OCI-LY7 (cell line): Measurements from ENCODE around the gene CDC20B. TPM values are rescaled to one million over a fixed set of nuclear protein-coding genes. Genes with fewer than 3 reads are reported as not detected.

Experiments used
- BruUV-seq: library from RNA; stranded (reverse); fragments of 400-500 nt; replicated peaks from 2 replicates; lab custom pipeline; 2021; lab: Mats Ljungman, UMichigan
- CTCF ChIA-PET: fragments of 300-600 bp; sonication (Branson Sonifier 250); formaldehyde crosslinking; loops from one replicate; lab custom pipeline; 2022; ENCODE audit warnings: antibody characterized with exemption; ENCODE audit not compliant: unreplicated experiment; lab: Charles Lee
- POLR2A ChIA-PET: fragments of 300-600 bp; sonication (Branson Sonifier 250); formaldehyde crosslinking; loops from one replicate; lab custom pipeline; 2022; ENCODE audit warnings: antibody characterized with exemption; lab: Charles Lee
- DNase-seq: peaks from one replicate; pipeline ENCODE4 v3.0.0-alpha.2; 2015; ENCODE audit warnings: low spot score
- H2AFZ ChIP-seq: fragments of 200-600 bp; sonication (generic), shearing (Covaris generic); 2 replicates; pipeline ENCODE4 v1.6.1; 2014; ENCODE audit warnings: mild to moderate bottlenecking, antibody characterized with exemption, low read length, moderate library complexity
- H3K27ac ChIP-seq: fragments of 200-600 bp; sonication (generic); 2 replicates; pipeline ENCODE4 v1.5.1; 2014; ENCODE audit warnings: mixed run types, low read depth, mild to moderate bottlenecking, moderate library complexity, low read length, inconsistent platforms; ENCODE audit not compliant: poor library complexity, severe bottlenecking
- H3K36me3 ChIP-seq: fragments of 200-600 bp; sonication (generic); 2 replicates; pipeline ENCODE4 v1.6.1; 2014; ENCODE audit warnings: mild to moderate bottlenecking, antibody characterized with exemption, low read length, moderate library complexity, mixed read lengths; ENCODE audit not compliant: insufficient read depth
- H3K4me1 ChIP-seq: fragments of 200-600 bp; sonication (generic); 2 replicates; pipeline ENCODE4 v1.5.1; 2014; ENCODE audit warnings: mild to moderate bottlenecking, low read length; ENCODE audit not compliant: insufficient read depth, poor library complexity, severe bottlenecking
- H3K4me2 ChIP-seq: fragments of 200-600 bp; sonication (generic); 2 replicates; pipeline ENCODE4 v1.6.1; 2014; ENCODE audit warnings: mild to moderate bottlenecking, low read length
- H3K4me3 ChIP-seq: fragments of 200-600 bp; sonication (generic); 2 replicates; pipeline ENCODE4 v1.5.1; 2014; ENCODE audit warnings: mild to moderate bottlenecking, low read depth, low read length; ENCODE audit not compliant: poor library complexity, severe bottlenecking
- H3K79me2 ChIP-seq: fragments of 200-600 bp; sonication (generic); 2 replicates; pipeline ENCODE4 v1.6.1; 2016; ENCODE audit warnings: low read depth, mild to moderate bottlenecking, low read length, moderate library complexity, mixed read lengths; ENCODE audit not compliant: insufficient read depth
- H3K9me2 ChIP-seq: fragments of 200-600 bp; sonication (generic); 2 replicates; pipeline ENCODE4 v1.6.1; 2016; ENCODE audit warnings: mild to moderate bottlenecking, low read length, mixed read lengths; ENCODE audit not compliant: insufficient read depth
- H3K9me3 ChIP-seq: fragments of 200-600 bp; sonication (generic); 2 replicates; pipeline ENCODE4 v1.6.1; 2014; ENCODE audit warnings: mild to moderate bottlenecking, mixed run types, low read length, mixed read lengths
- H4K20me1 ChIP-seq: fragments of 200-600 bp; sonication (generic); 2 replicates; pipeline ENCODE4 v1.6.1; 2014; ENCODE audit warnings: mild to moderate bottlenecking, antibody characterized with exemption, low read length, moderate library complexity, mixed read lengths; ENCODE audit not compliant: insufficient read depth
- CTCF ChIP-seq: fragments of 200-600 bp; sonication (generic); conservative IDR thresholded peaks from 2 replicates; pipeline ENCODE4 v1.5.1; 2014; ENCODE audit warnings: mild to moderate bottlenecking, antibody characterized with exemption, low read length, moderate library complexity, mixed read lengths
- EZH2phosphoT487 ChIP-seq: fragments of 200-600 bp; sonication (generic); IDR thresholded peaks from 2 replicates; pipeline ENCODE4 v1.6.1; 2018; ENCODE audit warnings: low read depth, borderline replicate concordance, mild to moderate bottlenecking, mixed run types, antibody characterized with exemption, low read length, moderate library complexity, mixed read lengths
- intact Hi-C: fragments of 100-400 bp; cut with micrococcal nuclease; formaldehyde crosslinking; loops from one replicate; pipeline ENCODE4 v1.10.0; 2022; ENCODE audit not compliant: unreplicated experiment
- total RNA-seq, 2 experiments: library from RNA; depleted of rRNA in 1 of 2; stranded (reverse); fragments of >200 nt in 1 of 2; shearing (Covaris generic) in 1 of 2; gene quantifications; 2 replicates each; pipeline ENCODE4 v1.2.3, GENCODE V29; 2014 to 2022

Gene CDC20B
- total RNA-seq, 2 experiments from 2014 or later = not detected

GRCh38 chr5:55134053-55134722, 38.8 kb downstream of the CDC20B start:
- Histone ChIP-seq H3K36me3 (no peaks in the 10 kb centered on the region), H3K4me2 (no peak overlapping the region), H3K79me2 (no peaks in the 10 kb centered on the region), H2AFZ (no peak overlapping the region), H3K4me3 (no peak overlapping the region), H3K4me1 (no peaks in the 10 kb centered on the region), H3K9me3 (no peaks in the 10 kb centered on the region), H4K20me1 (no peaks in the 10 kb centered on the region), H3K9me2 (no peaks in the 10 kb centered on the region), H3K27ac (no peak overlapping the region)
- POLR2A ChIA-PET = interaction anchor here (0.6 kb wide), 2 partner anchors 63 to 1501 kb away, joined by 3 to 5 read pairs; no protein-coding TSS in a partner anchor
- TF ChIP-seq EZH2phosphoT487 = no peak
- TF ChIP-seq CTCF = no peak
- CTCF ChIA-PET = no interaction called here
- DNase-seq = no peak
- no TSS peak for BruUV-seq
- intact Hi-C loops = no loop called here

GRCh38 chr5:55123365-55123764, 49.6 kb downstream of the CDC20B start:
- H3K4me3 ChIP-seq = no peak overlapping the region
- H3K79me2 ChIP-seq = no peaks in the 10 kb centered on the region
- POLR2A ChIA-PET = no interaction called here
- no peaks in the 10 kb centered on the region for H3K9me2 ChIP-seq
- H3K27ac ChIP-seq = no peak overlapping the region
- DNase-seq = no peak
- no peak overlapping the region for H2AFZ ChIP-seq
- intact Hi-C loops = no loop called here
- H4K20me1 ChIP-seq = no peaks in the 10 kb centered on the region
- no peaks in the 10 kb centered on the region for H3K4me1 ChIP-seq
- H3K36me3 ChIP-seq = no peaks in the 10 kb centered on the region
- H3K9me3 ChIP-seq = no peaks in the 10 kb centered on the region
- no TSS peak for BruUV-seq
- TF ChIP-seq CTCF (no peak), EZH2phosphoT487 (no peak)
- CTCF ChIA-PET = no interaction called here
- H3K4me2 ChIP-seq = no peak overlapping the region

GRCh38 chr5:55114061-55114460, 58.9 kb downstream of the CDC20B start:
- intact Hi-C loops = no loop called here
- ChIA-PET CTCF (no interaction called here), POLR2A (no interaction called here)
- H3K27ac ChIP-seq = no peak overlapping the region
- H3K36me3 ChIP-seq = no peaks in the 10 kb centered on the region
- no peaks in the 10 kb centered on the region for H4K20me1 ChIP-seq
- no peak overlapping the region for H3K4me2 ChIP-seq
- DNase-seq = no peak
- H3K9me2 ChIP-seq = no peaks in the 10 kb centered on the region
- no peak overlapping the region for H3K4me3 ChIP-seq
- no peak overlapping the region for H2AFZ ChIP-seq
- BruUV-seq = no TSS peak
- TF ChIP-seq EZH2phosphoT487 (no peak), CTCF (no peak)
- H3K4me1 ChIP-seq = no peaks in the 10 kb centered on the region
- H3K79me2 ChIP-seq = no peaks in the 10 kb centered on the region
- no peaks in the 10 kb centered on the region for H3K9me3 ChIP-seq
